ENCODE data around the gene BAD.

DNA sequence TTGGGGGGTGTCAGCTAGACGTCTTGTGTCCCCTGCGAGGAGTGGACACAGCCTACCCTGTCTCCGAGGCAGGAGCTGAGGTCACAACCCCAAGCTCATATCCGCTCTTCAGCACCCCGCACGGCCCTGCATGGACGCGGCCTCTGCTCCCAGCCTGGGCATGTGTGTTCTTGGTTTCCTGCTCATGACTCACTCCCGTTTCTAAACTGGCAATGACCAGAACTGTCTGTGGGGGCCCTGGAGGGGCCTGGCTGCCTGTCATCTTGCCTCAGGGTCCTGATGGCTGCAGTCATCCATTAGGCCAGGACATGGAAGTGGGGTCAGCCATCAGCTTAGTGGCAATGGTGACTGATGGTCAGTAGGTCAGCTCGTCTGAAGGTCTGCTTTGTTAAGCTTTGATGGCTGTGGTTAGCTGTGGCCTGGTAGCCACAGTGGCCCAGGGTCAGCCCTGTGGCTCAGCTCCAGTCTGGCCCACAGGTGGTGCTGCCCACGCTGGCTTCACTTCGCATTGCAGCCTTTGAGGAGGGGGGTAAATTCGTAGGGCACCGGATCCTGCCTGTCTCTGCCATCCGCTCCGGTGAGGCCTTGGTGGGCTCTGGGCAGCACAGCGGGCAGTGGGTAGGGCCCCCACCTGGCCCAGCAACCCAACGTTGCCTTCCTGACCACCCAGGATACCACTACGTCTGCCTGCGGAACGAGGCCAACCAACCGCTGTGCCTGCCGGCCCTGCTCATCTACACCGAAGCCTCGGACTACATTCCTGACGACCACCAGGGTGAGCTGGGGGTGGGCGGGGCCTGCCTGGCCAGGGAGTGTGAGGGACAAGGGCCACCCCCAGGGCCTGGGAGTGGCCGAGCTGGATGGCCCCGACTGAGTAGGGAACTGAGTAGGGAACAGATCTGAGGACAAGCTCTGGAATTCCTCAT is 21.2 kb downstream of the BAD start:
- TF ChIP-seq, protein P1, sequence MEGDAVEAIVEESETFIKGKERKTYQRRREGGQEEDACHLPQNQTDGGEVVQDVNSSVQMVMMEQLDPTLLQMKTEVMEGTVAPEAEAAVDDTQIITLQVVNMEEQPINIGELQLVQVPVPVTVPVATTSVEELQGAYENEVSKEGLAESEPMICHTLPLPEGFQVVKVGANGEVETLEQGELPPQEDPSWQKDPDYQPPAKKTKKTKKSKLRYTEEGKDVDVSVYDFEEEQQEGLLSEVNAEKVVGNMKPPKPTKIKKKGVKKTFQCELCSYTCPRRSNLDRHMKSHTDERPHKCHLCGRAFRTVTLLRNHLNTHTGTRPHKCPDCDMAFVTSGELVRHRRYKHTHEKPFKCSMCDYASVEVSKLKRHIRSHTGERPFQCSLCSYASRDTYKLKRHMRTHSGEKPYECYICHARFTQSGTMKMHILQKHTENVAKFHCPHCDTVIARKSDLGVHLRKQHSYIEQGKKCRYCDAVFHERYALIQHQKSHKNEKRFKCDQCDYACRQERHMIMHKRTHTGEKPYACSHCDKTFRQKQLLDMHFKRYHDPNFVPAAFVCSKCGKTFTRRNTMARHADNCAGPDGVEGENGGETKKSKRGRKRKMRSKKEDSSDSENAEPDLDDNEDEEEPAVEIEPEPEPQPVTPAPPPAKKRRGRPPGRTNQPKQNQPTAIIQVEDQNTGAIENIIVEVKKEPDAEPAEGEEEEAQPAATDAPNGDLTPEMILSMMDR (IDR thresholded peaks at IDR 0.05; ENCODE audit: low read length), result no peak
- no peak for TF ChIP-seq EZH2 (optimal IDR thresholded peaks at IDR 0.05; ENCODE audit: low read depth, low read length)

All from MM.1S (cell line).